GM18517 (cell line): ENCODE measurements around the gene GPR27.

Experiments
- ATAC-seq: cut with Tn5 transposase; IDR thresholded peaks from one replicate; pipeline ENCODE4 v1.9.1; 2021; ENCODE audit warnings: mild to moderate bottlenecking, moderate library complexity; ENCODE audit not compliant: unreplicated experiment

Gene GPR27

GRCh38 chr3:71784914-71785531, 31.4 kb downstream of the GPR27 start, which contains the start of gene PROK2:
Gene PROK2, minus strand, starts transcription at chr3:71785148. Its CDS starts 96 bp downstream, at chr3:71785052.
- no peak for ATAC-seq

GRCh38 chr3:71785532-71786216, 32.0 kb downstream of the GPR27 start:
- ATAC-seq: no peak

- no peak for ATAC-seq
These were observed 32.5 kb downstream of the GPR27 start for GRCh38 chr3:71786217-71786549.

- no peak for ATAC-seq
These were observed 32.9 kb downstream of the GPR27 start for GRCh38 chr3:71786551-71786950.

DNA sequence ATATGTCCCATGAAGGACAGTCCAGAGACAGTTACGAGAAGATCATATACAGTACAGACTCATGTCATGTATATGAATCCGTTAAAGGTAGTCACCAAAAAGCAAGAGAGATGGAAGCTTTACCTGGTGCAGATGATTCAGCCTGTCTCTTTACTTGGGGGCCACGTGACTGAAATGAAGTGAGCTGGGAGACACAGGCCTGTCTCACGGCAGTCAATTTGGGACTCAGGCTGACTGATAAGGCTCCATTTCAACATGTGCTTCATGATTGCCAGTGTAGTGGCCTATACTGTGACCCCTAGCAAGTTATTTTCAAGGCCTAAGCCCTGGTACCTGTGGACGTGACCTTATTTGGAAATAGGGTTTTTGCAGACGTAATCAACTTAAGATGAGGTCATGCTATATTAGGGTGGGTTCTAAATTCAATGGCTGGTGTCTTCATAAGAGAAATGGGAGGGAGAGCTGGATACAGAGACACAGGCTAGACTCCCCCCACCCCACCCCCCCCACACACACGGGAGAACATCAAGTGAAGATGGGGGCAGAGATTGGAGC, 34.3 kb downstream of the GPR27 start:
- no peak for ATAC-seq

DNA sequence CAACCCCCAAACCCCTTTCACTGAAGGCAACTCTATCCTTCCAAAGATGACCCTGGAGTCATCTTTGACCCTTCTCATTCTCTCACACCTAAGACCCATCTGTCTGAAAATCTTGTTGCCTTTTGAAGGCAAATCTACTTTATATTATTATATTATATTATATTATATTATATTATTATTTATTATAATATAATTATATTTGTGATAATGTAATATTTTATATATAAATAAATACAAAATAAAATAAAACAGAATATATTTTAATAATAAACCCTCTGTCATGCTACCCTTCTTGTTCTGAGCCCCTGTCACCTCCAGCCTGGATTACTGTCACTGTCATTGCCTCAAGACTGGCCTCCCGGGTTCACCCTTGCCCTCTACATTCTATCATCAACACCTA, 36.3 kb downstream of the GPR27 start:
- ATAC-seq: no peak

GRCh38 chr3:71791634-71792033, 38.0 kb downstream of the GPR27 start:
- no peak for ATAC-seq

- ATAC-seq: no peak
These were observed 42.6 kb downstream of the GPR27 start for GRCh38 chr3:71796290-71796689.

- ATAC-seq: no peak
These were observed 43.8 kb downstream of the GPR27 start for GRCh38 chr3:71797455-71797854.

GRCh38 chr3:71800023-71800422, 46.4 kb downstream of the GPR27 start:
- no peak for ATAC-seq

GRCh38 chr3:71801986-71802385, 48.3 kb downstream of the GPR27 start:
- no peak for ATAC-seq

GRCh38 chr3:71803248-71803647, 49.6 kb downstream of the GPR27 start:
- ATAC-seq: no peak

- ATAC-seq: no peak
These were observed 51.5 kb downstream of the GPR27 start for GRCh38 chr3:71805199-71805598.

GRCh38 chr3:71805691-71806090, 52.0 kb downstream of the GPR27 start:
- no peak for ATAC-seq
